Skeletal muscle tissue (tissue), 4 donors: ENCODE results near the gene CPNE6. TPM values are rescaled to one million over a fixed set of nuclear protein-coding genes. Genes with fewer than 3 reads are reported as not detected.

Experiments used
- H3K27ac ChIP-seq: one replicate; pipeline ENCODE4 v1.7.0; 2013; ENCODE audit warnings: mild to moderate bottlenecking, low read depth, low read length, inconsistent platforms
- H3K27me3 ChIP-seq, 3 donors: one replicate each; pipeline ENCODE4 v1.7.0; 2013; ENCODE audit warnings: low read length in 3 of 3; ENCODE audit not compliant: control insufficient read depth in 3 of 3, insufficient read depth in 3 of 3
- H3K36me3 ChIP-seq, 3 donors: one replicate each; pipeline ENCODE4 v1.7.0; 2013; ENCODE audit warnings: low read length in 3 of 3; ENCODE audit not compliant: control insufficient read depth in 3 of 3, insufficient read depth in 3 of 3
- H3K4me1 ChIP-seq, 3 donors: one replicate each; pipeline ENCODE4 v1.7.0; 2013; ENCODE audit warnings: low read length in 3 of 3, mild to moderate bottlenecking in 3 of 3; ENCODE audit not compliant: control insufficient read depth in 3 of 3, insufficient read depth in 3 of 3
- H3K4me3 ChIP-seq, 3 donors: one replicate each; pipeline ENCODE4 v1.7.0; 2013; ENCODE audit warnings: low read length in 3 of 3
- H3K9ac ChIP-seq, 3 donors: one replicate each; pipeline ENCODE4 v1.7.0; 2013; ENCODE audit warnings: low read length in 3 of 3, mild to moderate bottlenecking in 3 of 3, moderate library complexity in 2 of 3, low read depth in 1 of 3
- H3K9me3 ChIP-seq, 3 donors: one replicate each; pipeline ENCODE4 v1.7.0; 2013; ENCODE audit warnings: low read length in 3 of 3; ENCODE audit not compliant: control insufficient read depth in 3 of 3
- total RNA-seq: library from RNA; depleted of rRNA; stranded (reverse); fragments of >200 nt; gene quantifications from one replicate; pipeline ENCODE4 v1.2.3, GENCODE V29; 2014
- donor health status: Osteomylitis.

The CPNE6 gene
- total RNA-seq, 1 donor from 2014 or later = not detected

DNA sequence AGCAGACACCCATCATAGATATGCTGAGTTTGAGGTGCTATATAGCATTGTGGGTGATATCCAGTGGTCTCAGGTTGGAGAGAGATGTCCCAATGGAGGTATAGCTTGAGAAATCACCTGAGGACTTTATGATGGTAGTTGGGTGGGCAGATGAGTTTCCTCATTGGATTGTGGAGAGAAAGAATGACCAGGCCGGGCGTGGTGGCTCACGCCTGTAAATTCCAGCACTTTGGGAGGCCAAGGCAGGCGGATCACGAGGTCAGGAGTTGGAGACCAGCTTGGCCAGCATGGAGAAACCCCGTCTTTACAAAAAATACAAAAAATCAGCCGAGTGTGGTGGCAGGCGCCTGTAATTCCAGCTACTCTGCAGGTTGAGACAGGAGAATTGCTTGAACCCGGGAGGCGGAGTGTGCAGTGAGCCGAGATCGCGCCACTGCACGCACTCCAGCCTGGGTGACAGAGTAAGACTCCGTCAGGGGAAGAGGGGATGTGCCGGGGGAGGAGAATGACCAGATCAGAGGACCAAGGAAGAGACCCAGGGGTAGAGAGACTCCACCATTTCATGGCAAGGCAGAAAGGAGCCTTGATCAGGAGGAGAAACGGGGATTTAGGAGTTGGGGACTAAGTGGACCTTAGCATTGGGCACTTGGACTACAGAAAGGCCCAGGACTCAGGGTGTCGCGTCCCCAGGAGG lies 22.0 kb downstream of the CPNE6 start:
- no peaks in the 10 kb centered on the region for H3K9me3 ChIP-seq

DNA sequence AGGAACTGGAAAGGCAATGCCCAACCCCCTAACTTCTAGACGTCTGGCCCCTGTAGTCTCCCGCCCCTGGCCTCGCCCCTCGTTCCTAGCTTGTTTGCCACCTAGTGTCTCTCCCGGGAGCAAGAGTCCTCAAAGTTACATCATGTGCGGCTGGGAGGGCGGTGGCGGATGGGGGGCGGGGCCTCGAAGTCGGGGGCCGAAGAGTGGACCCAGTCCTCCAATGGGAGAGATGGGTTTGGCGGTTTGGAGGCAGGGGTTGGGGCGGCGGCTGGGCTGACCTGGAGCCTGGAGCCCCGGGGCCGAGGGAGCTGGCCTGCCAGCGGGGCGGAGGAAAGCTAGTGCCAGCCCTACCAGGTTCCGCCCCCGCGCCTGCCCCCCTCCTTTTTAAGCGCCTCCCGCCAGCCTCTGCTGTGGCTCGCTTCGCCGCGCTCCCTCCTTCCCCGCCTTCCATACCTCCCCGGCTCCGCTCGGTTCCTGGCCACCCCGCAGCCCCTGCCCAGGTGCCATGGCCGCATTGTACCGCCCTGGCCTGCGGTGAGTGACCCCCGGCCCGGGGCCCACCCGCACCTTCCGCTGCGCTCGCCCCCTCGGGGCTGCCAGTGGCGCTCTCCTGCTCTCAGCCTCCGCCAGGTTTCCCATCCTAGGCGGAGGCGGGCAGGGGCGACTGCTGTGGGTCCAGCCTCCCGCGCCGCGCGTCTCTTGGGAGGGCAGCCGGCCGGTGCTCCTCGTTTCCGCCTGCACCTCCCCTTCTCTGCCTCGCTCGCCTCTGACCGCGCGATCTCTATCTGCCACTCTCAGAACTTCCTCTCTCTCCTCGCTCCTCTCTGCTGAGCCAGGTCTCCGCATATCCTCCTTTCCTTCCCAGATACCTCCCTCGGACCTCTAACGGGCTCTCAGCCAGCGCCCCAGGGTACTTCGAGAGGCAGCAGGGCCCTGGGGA lies 22.8 kb downstream of the CPNE6 start, which contains the start of gene PCK2:
PCK2 (plus strand) TSS at position 411 of the 940 bp plus-strand sequence; CDS start at position 506, 95 bp downstream.
- H3K4me3 ChIP-seq = peak within 1 kb of the TSS; percentile 76 to 80 (median 79)
- H3K27me3 ChIP-seq = no peaks in the 10 kb centered on the region
- H3K36me3 ChIP-seq = no peaks in the 10 kb centered on the region
- no peaks in the 10 kb centered on the region for H3K9me3 ChIP-seq
- peaks cover 23 to 36% (median 31%) of the 10 kb centered on the region in 3 donors for H3K4me1 ChIP-seq
- H3K9ac ChIP-seq = peak within 1 kb of the TSS; percentile 79 to 85 (median 83)
- H3K27ac ChIP-seq = peak within 1 kb of the TSS; percentile 74

More for the DNA sequence above, 22.0 kb downstream of the CPNE6 start:
- Histone ChIP-seq H3K36me3 (no peaks in the 10 kb centered on the region), H3K9ac (peak overlapping the region; percentile 57 to 85 (median 83)), H3K27me3 (no peaks in the 10 kb centered on the region), H3K4me1 (peaks cover 23 to 31% (median 31%) of the 10 kb centered on the region in 3 donors), H3K27ac (peak overlapping the region; percentile 74), H3K4me3 (peak overlapping the region; percentile 62 to 80 (median 79))

DNA sequence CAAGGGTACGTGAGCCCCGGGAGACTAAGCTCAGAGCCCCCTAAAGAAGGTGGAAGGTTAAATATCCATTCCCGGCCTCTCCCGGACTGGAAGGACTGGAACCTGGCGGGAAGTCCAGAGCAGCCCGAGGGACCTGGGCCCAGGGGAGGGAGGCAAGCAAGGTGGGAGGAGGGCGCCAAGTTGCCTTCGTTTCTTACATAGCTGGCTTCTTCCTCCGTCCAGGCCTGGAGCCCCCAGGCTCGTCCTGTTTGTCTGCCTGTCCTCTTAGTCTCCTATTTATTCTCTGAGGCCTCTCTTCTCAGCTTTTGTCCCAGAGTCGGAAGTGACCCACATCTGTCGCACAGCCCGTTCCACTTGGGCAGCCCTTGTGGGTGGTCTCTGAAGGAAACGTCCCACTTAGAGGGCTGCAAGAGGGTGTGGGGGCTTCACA lies 23.5 kb downstream of the CPNE6 start:
- no peaks in the 10 kb centered on the region for H3K36me3 ChIP-seq
- H3K4me3 ChIP-seq = peak overlapping the region; percentile 76 to 80 (median 79)
- H3K9me3 ChIP-seq = no peaks in the 10 kb centered on the region
- peak overlapping the region; percentile 74 for H3K27ac ChIP-seq
- peaks cover 23 to 36% (median 33%) of the 10 kb centered on the region in 3 donors for H3K4me1 ChIP-seq
- no peaks in the 10 kb centered on the region for H3K27me3 ChIP-seq
- H3K9ac ChIP-seq = peak overlapping the region; percentile 79 to 85 (median 83)

DNA sequence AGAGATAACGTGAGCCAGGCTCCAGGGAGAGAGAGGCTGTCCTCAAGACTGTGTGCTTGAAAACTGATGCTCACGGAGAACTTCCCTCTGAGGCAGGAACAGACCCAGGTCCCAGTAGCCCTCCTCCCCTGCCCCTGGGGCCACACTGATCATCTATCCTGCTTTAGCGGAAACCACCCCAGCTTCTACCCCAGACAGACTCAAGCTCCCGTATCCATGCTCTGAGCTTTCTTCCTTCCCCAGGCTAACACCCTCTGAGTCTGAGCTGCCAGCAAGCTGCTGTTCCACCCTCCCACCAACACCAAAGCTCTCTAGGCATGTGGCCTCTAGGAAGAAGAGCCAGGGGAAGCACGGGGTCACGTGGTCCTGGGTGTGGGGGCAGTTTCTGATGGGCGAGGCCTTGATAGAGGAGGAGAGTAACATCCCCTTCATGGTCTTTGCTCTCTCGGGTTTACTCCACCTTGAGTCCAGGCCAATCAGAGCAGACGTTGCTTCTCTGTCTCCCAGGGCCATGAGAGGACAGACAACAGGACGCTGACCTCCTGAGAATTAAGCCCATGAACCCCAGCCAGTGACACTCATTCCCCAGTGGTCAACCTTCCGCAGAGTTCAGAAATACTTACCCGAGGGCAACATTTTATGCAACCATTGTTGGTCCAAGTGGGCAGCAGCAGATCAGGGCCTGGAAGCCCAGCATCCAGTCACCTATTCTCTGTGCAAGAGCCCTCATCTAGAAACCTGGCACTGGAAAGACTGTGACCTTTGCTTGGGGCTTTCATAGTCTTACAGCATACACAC lies 24.1 kb downstream of the CPNE6 start:
- Histone ChIP-seq H3K27ac (peak overlapping the region; percentile 74), H3K27me3 (no peaks in the 10 kb centered on the region), H3K9me3 (no peaks in the 10 kb centered on the region), H3K4me1 (peaks cover 23 to 36% (median 33%) of the 10 kb centered on the region in 3 donors), H3K4me3 (peak overlapping the region; percentile 76 to 80 (median 79)), H3K36me3 (no peaks in the 10 kb centered on the region), H3K9ac (peak overlapping the region; percentile 79 to 85 (median 83))

DNA sequence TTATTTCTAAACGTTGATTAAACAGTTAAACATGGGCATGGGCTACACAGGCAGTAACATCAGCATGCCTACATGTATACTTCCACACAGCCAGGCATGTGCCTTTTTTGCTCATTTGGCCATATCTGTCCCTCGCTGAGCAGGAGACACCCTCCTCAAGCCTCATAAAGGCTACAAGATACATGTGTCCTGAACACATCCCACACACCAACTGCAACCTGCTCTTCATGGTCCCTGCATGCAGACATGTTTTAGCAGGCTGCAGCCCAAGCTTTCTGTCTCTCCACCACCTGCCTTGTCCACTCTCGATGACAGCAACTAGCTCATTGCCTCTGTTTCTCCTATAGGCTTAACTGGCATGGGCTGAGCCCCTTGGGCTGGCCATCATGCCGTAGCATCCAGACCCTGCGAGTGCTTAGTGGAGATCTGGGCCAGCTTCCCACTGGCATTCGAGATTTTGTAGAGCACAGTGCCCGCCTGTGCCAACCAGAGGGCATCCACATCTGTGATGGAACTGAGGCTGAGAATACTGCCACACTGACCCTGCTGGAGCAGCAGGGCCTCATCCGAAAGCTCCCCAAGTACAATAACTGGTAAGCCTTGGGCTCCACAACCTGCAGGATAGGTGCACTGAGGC lies 25.3 kb downstream of the CPNE6 start:
- no peak overlapping the region for H3K4me3 ChIP-seq
- H3K9ac ChIP-seq = no peak overlapping the region
- H3K27ac ChIP-seq = no peak overlapping the region
- no peaks in the 10 kb centered on the region for H3K27me3 ChIP-seq
- no peaks in the 10 kb centered on the region for H3K9me3 ChIP-seq
- H3K4me1 ChIP-seq = peaks cover 23 to 36% (median 33%) of the 10 kb centered on the region in 3 donors
- H3K36me3 ChIP-seq = no peaks in the 10 kb centered on the region

DNA sequence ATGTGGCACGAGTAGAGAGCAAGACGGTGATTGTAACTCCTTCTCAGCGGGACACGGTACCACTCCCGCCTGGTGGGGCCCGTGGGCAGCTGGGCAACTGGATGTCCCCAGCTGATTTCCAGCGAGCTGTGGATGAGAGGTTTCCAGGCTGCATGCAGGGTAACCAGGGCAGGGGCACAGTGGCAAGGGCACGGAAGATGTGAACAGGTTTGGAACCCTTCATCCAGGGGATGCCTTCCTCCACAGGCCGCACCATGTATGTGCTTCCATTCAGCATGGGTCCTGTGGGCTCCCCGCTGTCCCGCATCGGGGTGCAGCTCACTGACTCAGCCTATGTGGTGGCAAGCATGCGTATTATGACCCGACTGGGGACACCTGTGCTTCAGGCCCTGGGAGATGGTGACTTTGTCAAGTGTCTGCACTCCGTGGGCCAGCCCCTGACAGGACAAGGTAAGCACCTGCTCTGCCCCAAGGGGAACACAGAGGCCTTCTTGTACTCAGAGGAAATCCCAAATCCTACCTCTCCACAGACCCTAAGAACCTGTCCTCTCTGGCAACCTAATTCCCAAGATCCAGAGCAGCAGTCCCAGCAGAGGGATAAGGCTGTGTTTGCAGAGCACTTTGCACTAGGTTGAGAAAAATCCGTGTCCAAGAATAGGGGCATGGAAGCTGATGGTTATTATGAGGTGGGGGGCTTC lies 27.0 kb downstream of the CPNE6 start:
- Histone ChIP-seq H3K36me3 (peaks cover 0 to 3% (median 0%) of the 10 kb centered on the region in 3 donors), H3K27me3 (no peaks in the 10 kb centered on the region), H3K27ac (no peak overlapping the region), H3K4me1 (peaks cover 13 to 28% (median 20%) of the 10 kb centered on the region in 3 donors), H3K4me3 (no peak overlapping the region), H3K9ac (no peak overlapping the region), H3K9me3 (no peaks in the 10 kb centered on the region)

DNA sequence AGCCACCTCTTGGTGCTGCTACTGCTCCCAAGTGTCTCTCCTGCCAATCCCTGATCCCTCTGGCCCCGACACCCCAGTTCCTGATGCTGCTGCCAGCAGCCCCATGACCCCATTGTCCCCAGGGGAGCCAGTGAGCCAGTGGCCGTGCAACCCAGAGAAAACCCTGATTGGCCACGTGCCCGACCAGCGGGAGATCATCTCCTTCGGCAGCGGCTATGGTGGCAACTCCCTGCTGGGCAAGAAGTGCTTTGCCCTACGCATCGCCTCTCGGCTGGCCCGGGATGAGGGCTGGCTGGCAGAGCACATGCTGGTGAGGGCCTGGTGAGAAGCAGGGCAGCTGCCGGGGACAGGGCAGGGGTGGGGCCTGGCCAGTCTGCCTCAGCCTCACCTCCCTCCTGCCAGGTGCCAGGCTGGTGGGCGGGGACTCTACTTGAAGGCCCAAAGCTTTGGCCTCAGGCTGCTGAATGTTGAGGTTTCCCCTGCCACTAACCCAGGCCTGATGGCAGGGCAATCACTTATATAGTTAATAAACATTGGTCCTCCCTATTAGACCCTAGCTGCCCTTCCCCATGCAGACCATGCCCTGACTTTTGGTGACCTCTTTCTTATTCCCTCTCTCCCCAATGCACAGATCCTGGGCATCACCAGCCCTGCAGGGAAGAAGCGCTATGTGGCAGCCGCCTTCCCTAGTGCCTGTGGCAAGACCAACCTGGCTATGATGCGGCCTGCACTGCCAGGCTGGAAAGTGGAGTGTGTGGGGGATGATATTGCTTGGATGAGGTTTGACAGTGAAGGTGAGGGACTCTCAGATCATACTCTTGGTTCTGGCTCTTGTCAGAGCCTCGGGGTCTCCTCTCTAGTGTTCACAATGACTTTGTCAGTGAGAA lies 27.8 kb downstream of the CPNE6 start:
- Histone ChIP-seq H3K27me3 (no peaks in the 10 kb centered on the region), H3K4me3 (no peak overlapping the region), H3K4me1 (peaks cover 9 to 21% (median 16%) of the 10 kb centered on the region in 3 donors), H3K27ac (no peak overlapping the region), H3K9ac (no peak overlapping the region), H3K36me3 (peaks cover 0 to 3% (median 3%) of the 10 kb centered on the region in 3 donors), H3K9me3 (no peaks in the 10 kb centered on the region)

DNA sequence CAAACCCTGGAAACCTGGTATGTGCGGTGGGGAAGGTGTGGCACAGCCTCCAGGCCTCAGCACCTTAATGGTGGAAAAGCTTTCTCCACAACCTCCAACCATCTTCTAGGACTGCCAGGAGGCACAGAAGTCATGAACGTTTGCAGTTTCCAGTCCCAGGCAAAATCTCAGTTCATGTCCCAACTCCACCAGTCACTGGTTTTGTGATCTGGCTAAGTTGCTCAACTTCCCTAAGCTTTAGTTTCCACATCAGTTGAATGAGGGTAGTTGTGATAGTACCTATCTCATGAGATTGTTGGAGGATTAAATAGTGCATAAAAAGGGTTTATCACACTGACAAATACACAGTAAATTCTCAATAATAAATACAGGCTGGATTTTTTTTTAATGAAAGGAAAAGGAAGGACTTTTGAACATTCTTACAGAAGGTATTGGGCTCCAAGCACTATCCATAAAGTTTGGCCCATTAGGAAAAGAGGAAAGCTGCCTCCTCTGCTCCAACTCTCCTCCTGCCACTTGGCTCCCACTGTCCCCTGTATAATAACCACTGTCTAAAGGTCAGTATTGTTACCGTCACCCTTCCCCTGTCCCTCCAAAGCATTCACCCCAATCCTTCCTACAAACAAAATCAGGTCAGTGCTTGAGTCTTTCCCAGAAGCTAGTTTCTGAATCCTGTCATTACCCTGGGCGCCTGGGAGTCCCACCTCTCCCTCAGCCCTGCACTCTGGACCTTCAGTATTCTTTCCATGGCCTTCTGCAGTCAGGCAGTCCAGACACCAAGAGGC lies 29.0 kb downstream of the CPNE6 start:
- Histone ChIP-seq H3K36me3 (peaks cover 0 to 3% (median 3%) of the 10 kb centered on the region in 3 donors), H3K27me3 (no peaks in the 10 kb centered on the region), H3K9me3 (no peaks in the 10 kb centered on the region)

More for the DNA sequence above, 29.0 kb downstream of the CPNE6 start:
- H3K9ac ChIP-seq = no peak overlapping the region
- H3K4me3 ChIP-seq = no peak overlapping the region
- peaks cover 0 to 9% (median 6%) of the 10 kb centered on the region in 3 donors for H3K4me1 ChIP-seq
- no peak overlapping the region for H3K27ac ChIP-seq
